ENCODE results near the gene HOXA6.

Gene HOXA6

GRCh38 chr7:27137640-27138315 is 9.8 kb downstream of the HOXA6 start:
- H3K36me3 ChIP-seq (ENCODE audit: control insufficient read depth in 2 of 2, insufficient read depth in 2 of 2, low read length in 2 of 2), result no peaks in the 10 kb centered on the region
- no peaks in the 10 kb centered on the region for H3K9me3 ChIP-seq (ENCODE audit: control insufficient read depth in 2 of 2, low read length in 2 of 2)
- H3K9ac ChIP-seq (ENCODE audit: low read depth in 1 of 2, low read length in 2 of 2), result peak overlapping the region; percentile 15 to 86
- H3K4me1 ChIP-seq (ENCODE audit: control insufficient read depth in 2 of 2, insufficient read depth in 2 of 2, low read length in 2 of 2), result peaks cover 41 to 60% of the 10 kb centered on the region in 2 donors
- H3K27ac ChIP-seq (ENCODE audit: low read depth in 2 of 2, low read length in 2 of 2), result peak overlapping the region; percentile 79 to 80
- H3K4me3 ChIP-seq (ENCODE audit: low read length in 2 of 2), result peak overlapping the region; percentile 33 to 78
- H3K27me3 ChIP-seq (ENCODE audit: control insufficient read depth in 2 of 2, insufficient read depth in 2 of 2, low read length in 2 of 2), result no peaks in the 10 kb centered on the region

DNA sequence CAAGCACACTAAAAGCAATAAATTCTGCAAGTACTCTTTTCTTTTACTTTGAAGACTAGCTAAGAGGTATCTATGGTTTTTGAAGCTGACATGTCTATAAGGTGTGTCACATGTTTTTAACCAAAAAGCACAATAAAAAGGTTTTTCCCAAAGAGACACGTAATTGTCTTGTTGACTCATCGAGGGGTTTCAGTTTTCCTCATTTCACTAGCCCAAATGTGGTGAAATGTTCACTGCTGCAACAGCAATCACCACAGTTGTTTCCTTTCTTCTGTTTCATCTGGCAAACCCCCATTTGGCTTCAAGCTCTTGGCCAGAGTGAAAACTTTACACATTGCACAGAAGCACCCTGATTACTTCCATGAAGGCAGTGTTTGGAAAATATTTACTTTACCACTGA is 13.2 kb downstream of the HOXA6 start:
- peak overlapping the region; percentile 16 to 47 for H3K9ac ChIP-seq (ENCODE audit: low read depth in 1 of 2, low read length in 2 of 2)
- H3K27ac ChIP-seq (ENCODE audit: low read depth in 2 of 2, low read length in 2 of 2), result peak overlapping the region; percentile 23 to 64
- no peaks in the 10 kb centered on the region for H3K36me3 ChIP-seq (ENCODE audit: control insufficient read depth in 2 of 2, insufficient read depth in 2 of 2, low read length in 2 of 2)
- H3K4me1 ChIP-seq (ENCODE audit: control insufficient read depth in 2 of 2, insufficient read depth in 2 of 2, low read length in 2 of 2), result peaks cover 52 to 63% of the 10 kb centered on the region in 2 donors
- no peaks in the 10 kb centered on the region for H3K27me3 ChIP-seq (ENCODE audit: control insufficient read depth in 2 of 2, insufficient read depth in 2 of 2, low read length in 2 of 2)
- no peaks in the 10 kb centered on the region for H3K9me3 ChIP-seq (ENCODE audit: control insufficient read depth in 2 of 2, low read length in 2 of 2)
- H3K4me3 ChIP-seq (ENCODE audit: low read length in 2 of 2), result peak overlapping the region in 1 of 2 donors; percentile 32

GRCh38 chr7:27133409-27134231 is 14.0 kb downstream of the HOXA6 start:
- Histone ChIP-seq H3K36me3 (ENCODE audit: control insufficient read depth in 2 of 2, insufficient read depth in 2 of 2, low read length in 2 of 2) (peaks cover 0 to 3% of the 10 kb centered on the region in 2 donors), H3K4me1 (ENCODE audit: control insufficient read depth in 2 of 2, insufficient read depth in 2 of 2, low read length in 2 of 2) (peaks cover 59 to 70% of the 10 kb centered on the region in 2 donors), H3K9ac (ENCODE audit: low read depth in 1 of 2, low read length in 2 of 2) (peak overlapping the region in 1 of 2 donors; percentile 17), H3K27ac (ENCODE audit: low read depth in 2 of 2, low read length in 2 of 2) (peak overlapping the region; percentile 23 to 64), H3K9me3 (ENCODE audit: control insufficient read depth in 2 of 2, low read length in 2 of 2) (no peaks in the 10 kb centered on the region), H3K4me3 (ENCODE audit: low read length in 2 of 2) (peak overlapping the region; percentile 24 to 32), H3K27me3 (ENCODE audit: control insufficient read depth in 2 of 2, insufficient read depth in 2 of 2, low read length in 2 of 2) (no peaks in the 10 kb centered on the region)

- Histone ChIP-seq H3K9ac (ENCODE audit: low read depth in 1 of 2, low read length in 2 of 2) (no peak overlapping the region), H3K4me1 (ENCODE audit: control insufficient read depth in 2 of 2, insufficient read depth in 2 of 2, low read length in 2 of 2) (peaks cover 65 to 68% of the 10 kb centered on the region in 2 donors), H3K27ac (ENCODE audit: low read depth in 2 of 2, low read length in 2 of 2) (peak overlapping the region in 1 of 2 donors; percentile 64), H3K9me3 (ENCODE audit: control insufficient read depth in 2 of 2, low read length in 2 of 2) (no peaks in the 10 kb centered on the region), H3K4me3 (ENCODE audit: low read length in 2 of 2) (no peak overlapping the region), H3K27me3 (ENCODE audit: control insufficient read depth in 2 of 2, insufficient read depth in 2 of 2, low read length in 2 of 2) (no peaks in the 10 kb centered on the region), H3K36me3 (ENCODE audit: control insufficient read depth in 2 of 2, insufficient read depth in 2 of 2, low read length in 2 of 2) (peaks cover 0 to 7% of the 10 kb centered on the region in 2 donors)
These were observed 14.6 kb downstream of the HOXA6 start for GRCh38 chr7:27132978-27133377.

DNA sequence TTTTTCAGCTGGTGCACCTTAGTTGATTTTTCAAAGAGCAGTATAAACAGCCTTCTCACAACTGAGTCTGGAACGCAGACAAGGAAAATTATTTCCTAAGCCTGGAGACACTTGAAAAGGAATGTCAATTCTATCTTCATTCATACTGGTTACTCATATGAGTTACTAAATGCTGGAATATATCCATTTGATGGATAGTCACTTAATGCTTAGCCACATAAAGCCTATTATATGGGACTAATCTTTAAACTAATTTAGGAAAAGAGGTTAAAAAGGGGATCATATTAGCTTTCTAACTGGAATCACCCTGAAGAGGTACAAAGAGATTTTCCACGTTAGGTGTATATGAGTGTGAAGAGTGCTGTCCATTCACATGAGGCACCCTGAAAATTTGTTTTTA is 15.4 kb downstream of the HOXA6 start:
- H3K9ac ChIP-seq (ENCODE audit: low read depth in 1 of 2, low read length in 2 of 2), result peak overlapping the region in 1 of 2 donors; percentile 91
- peaks cover 68 to 70% of the 10 kb centered on the region in 2 donors for H3K4me1 ChIP-seq (ENCODE audit: control insufficient read depth in 2 of 2, insufficient read depth in 2 of 2, low read length in 2 of 2)
- H3K9me3 ChIP-seq (ENCODE audit: control insufficient read depth in 2 of 2, low read length in 2 of 2), result no peaks in the 10 kb centered on the region
- no peaks in the 10 kb centered on the region for H3K27me3 ChIP-seq (ENCODE audit: control insufficient read depth in 2 of 2, insufficient read depth in 2 of 2, low read length in 2 of 2)
- H3K36me3 ChIP-seq (ENCODE audit: control insufficient read depth in 2 of 2, insufficient read depth in 2 of 2, low read length in 2 of 2), result peaks cover 0 to 7% of the 10 kb centered on the region in 2 donors
- no peak overlapping the region for H3K4me3 ChIP-seq (ENCODE audit: low read length in 2 of 2)
- H3K27ac ChIP-seq (ENCODE audit: low read depth in 2 of 2, low read length in 2 of 2), result no peak overlapping the region

DNA sequence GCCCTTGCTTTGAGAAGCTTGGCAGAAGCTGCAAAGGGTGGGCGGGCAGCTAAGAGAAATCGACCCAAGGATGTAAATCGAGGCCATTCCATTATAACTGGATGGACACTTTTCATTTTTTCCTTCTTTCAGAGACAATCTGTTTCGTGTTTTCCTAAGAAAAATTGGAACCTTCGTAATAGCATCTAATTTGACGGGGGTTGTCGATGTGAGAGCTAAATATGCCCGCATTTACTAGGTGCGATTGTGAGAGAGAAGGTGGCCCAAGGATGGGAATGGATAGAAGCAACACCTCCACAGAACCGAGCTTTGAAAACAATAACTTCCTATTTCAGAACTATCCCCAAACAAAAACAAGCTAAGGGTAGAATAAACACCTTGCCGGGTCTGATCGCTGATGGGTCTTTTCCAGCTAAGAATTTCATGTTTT is 16.2 kb downstream of the HOXA6 start:
- H3K27ac ChIP-seq (ENCODE audit: low read depth in 2 of 2, low read length in 2 of 2), result peak overlapping the region; percentile 90 to 94
- H3K27me3 ChIP-seq (ENCODE audit: control insufficient read depth in 2 of 2, insufficient read depth in 2 of 2, low read length in 2 of 2), result no peaks in the 10 kb centered on the region
- H3K36me3 ChIP-seq (ENCODE audit: control insufficient read depth in 2 of 2, insufficient read depth in 2 of 2, low read length in 2 of 2), result peaks cover 0 to 7% of the 10 kb centered on the region in 2 donors
- H3K9me3 ChIP-seq (ENCODE audit: control insufficient read depth in 2 of 2, low read length in 2 of 2), result no peaks in the 10 kb centered on the region
- peaks cover 62 to 66% of the 10 kb centered on the region in 2 donors for H3K4me1 ChIP-seq (ENCODE audit: control insufficient read depth in 2 of 2, insufficient read depth in 2 of 2, low read length in 2 of 2)
- peak overlapping the region; percentile 79 to 91 for H3K9ac ChIP-seq (ENCODE audit: low read depth in 1 of 2, low read length in 2 of 2)
- H3K4me3 ChIP-seq (ENCODE audit: low read length in 2 of 2), result peak overlapping the region; percentile 77 to 88

- peak within 1 kb of the TSS; percentile 79 to 91 for H3K9ac ChIP-seq (ENCODE audit: low read depth in 1 of 2, low read length in 2 of 2)
- peaks cover 57 to 61% of the 10 kb centered on the region in 2 donors for H3K4me1 ChIP-seq (ENCODE audit: control insufficient read depth in 2 of 2, insufficient read depth in 2 of 2, low read length in 2 of 2)
- H3K27ac ChIP-seq (ENCODE audit: low read depth in 2 of 2, low read length in 2 of 2), result peak within 1 kb of the TSS; percentile 90 to 94
- H3K27me3 ChIP-seq (ENCODE audit: control insufficient read depth in 2 of 2, insufficient read depth in 2 of 2, low read length in 2 of 2), result no peaks in the 10 kb centered on the region
- peak within 1 kb of the TSS; percentile 77 to 88 for H3K4me3 ChIP-seq (ENCODE audit: low read length in 2 of 2)
- H3K36me3 ChIP-seq (ENCODE audit: control insufficient read depth in 2 of 2, insufficient read depth in 2 of 2, low read length in 2 of 2), result peaks cover 0 to 7% of the 10 kb centered on the region in 2 donors
- no peaks in the 10 kb centered on the region for H3K9me3 ChIP-seq (ENCODE audit: control insufficient read depth in 2 of 2, low read length in 2 of 2)
These were observed 16.8 kb downstream of the HOXA6 start, which contains the start of gene HOXA4 for GRCh38 chr7:27130540-27131389. Gene HOXA4 (minus strand): TSS chr7:27130757. CDS start chr7:27130733, 24 bp downstream.

GRCh38 chr7:27129729-27130539 is 17.6 kb downstream of the HOXA6 start:
- Histone ChIP-seq H3K4me3 (ENCODE audit: low read length in 2 of 2) (peak overlapping the region; percentile 70 to 77), H3K9ac (ENCODE audit: low read depth in 1 of 2, low read length in 2 of 2) (peak overlapping the region; percentile 29 to 62), H3K4me1 (ENCODE audit: control insufficient read depth in 2 of 2, insufficient read depth in 2 of 2, low read length in 2 of 2) (peaks cover 56 to 57% of the 10 kb centered on the region in 2 donors), H3K36me3 (ENCODE audit: control insufficient read depth in 2 of 2, insufficient read depth in 2 of 2, low read length in 2 of 2) (peaks cover 0 to 7% of the 10 kb centered on the region in 2 donors), H3K9me3 (ENCODE audit: control insufficient read depth in 2 of 2, low read length in 2 of 2) (no peaks in the 10 kb centered on the region), H3K27ac (ENCODE audit: low read depth in 2 of 2, low read length in 2 of 2) (peak overlapping the region; percentile 75 to 94), H3K27me3 (ENCODE audit: control insufficient read depth in 2 of 2, insufficient read depth in 2 of 2, low read length in 2 of 2) (no peaks in the 10 kb centered on the region)
